Astrocyte of the spinal cord (primary cell): Measurements from ENCODE around the gene ADISSP.

ENCODE experiments used
- DNase-seq: peaks from one replicate; pipeline ENCODE4 v3.0.0; 2011; ENCODE audit warnings: low read depth, low spot score
- H3K4me3 ChIP-seq: 2 replicates; pipeline ENCODE4 v1.5.1; 2011; ENCODE audit warnings: low read depth, mild to moderate bottlenecking, low read length, moderate library complexity
- in situ Hi-C: cut with HindIII; loops from 2 replicates; pipeline ENCODE4 v1.10.0; 2017; ENCODE audit warnings: low sequenced_read_pairs
- TF ChIP-seq, protein P1 (sequence below): IDR thresholded peaks from 2 replicates; pipeline ENCODE4 v1.5.1; 2012; ENCODE audit warnings: low read depth, mild to moderate bottlenecking, low read length, inconsistent platforms

ADISSP gene

DNA sequence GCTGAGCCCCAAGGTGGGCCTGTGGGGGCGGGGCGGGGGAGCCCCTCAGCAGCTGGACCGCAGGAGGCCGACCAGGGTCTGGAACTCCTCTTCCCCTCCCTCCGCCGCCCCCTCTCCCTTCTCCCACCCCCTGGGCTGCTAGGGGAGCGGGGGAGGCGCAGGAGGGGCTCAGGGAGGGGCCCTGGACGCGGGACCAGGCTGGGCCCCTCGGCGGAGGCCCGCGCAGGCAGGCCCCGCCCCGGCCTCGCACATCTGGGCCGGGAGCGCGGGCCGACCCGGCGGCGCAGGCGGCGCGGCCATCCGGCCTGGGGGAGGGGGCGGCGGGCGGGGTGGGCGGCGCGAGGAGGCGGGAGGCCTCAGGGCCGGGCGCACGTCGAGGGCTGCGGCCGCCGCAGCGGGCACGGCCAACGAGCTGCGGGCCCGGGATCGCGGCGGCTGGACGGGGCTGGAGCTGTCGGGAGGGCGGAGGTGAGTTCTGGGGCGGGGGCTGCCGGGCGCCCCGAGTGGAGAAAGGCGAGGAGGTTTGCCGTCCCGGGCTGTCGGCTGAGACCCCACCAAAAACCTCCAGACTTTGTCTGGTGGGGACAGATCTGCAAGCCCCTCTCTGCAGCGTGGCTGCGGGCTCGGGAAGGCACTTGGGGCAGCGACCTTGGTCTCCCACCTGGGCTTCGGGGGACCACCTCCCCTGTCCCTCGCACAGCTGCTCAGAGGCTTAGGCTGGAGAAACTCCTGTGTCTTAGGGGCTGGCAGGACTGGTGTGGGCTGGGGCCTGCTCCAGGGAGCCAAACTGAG lies 35.0 kb downstream of the ADISSP start, which contains the start of gene HSPA12B:
HSPA12B (plus strand) TSS at position 359 of the 792 bp plus-strand sequence. CDS start 5,990 bp downstream, outside the sequence.
- no peak for DNase-seq
- in situ Hi-C loops = no loop called here
- TF ChIP-seq, protein P1, sequence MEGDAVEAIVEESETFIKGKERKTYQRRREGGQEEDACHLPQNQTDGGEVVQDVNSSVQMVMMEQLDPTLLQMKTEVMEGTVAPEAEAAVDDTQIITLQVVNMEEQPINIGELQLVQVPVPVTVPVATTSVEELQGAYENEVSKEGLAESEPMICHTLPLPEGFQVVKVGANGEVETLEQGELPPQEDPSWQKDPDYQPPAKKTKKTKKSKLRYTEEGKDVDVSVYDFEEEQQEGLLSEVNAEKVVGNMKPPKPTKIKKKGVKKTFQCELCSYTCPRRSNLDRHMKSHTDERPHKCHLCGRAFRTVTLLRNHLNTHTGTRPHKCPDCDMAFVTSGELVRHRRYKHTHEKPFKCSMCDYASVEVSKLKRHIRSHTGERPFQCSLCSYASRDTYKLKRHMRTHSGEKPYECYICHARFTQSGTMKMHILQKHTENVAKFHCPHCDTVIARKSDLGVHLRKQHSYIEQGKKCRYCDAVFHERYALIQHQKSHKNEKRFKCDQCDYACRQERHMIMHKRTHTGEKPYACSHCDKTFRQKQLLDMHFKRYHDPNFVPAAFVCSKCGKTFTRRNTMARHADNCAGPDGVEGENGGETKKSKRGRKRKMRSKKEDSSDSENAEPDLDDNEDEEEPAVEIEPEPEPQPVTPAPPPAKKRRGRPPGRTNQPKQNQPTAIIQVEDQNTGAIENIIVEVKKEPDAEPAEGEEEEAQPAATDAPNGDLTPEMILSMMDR = no peak
- no peak within 1 kb of the TSS for H3K4me3 ChIP-seq

DNA sequence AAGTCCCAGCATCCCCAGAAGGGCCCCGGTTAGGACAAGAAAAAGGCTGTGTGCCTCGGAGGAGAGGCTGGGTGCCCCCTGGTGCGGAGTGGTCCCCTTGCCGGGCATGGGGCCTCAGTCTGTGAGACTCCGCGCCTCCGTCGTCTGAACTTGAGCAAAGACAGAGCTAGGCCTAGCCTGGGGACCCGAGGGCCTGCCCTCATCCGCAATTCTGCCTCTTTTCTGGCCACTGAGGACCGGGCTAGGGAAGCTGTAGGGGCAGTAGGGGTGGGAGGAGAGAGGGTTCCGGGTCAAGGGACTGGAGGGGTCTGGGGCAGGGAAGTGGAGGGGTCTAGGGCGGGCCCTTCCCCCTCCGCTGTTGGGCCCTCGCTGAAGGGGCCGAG lies 35.6 kb downstream of the ADISSP start:
- no peak for DNase-seq
- in situ Hi-C loops = no loop called here

DNA sequence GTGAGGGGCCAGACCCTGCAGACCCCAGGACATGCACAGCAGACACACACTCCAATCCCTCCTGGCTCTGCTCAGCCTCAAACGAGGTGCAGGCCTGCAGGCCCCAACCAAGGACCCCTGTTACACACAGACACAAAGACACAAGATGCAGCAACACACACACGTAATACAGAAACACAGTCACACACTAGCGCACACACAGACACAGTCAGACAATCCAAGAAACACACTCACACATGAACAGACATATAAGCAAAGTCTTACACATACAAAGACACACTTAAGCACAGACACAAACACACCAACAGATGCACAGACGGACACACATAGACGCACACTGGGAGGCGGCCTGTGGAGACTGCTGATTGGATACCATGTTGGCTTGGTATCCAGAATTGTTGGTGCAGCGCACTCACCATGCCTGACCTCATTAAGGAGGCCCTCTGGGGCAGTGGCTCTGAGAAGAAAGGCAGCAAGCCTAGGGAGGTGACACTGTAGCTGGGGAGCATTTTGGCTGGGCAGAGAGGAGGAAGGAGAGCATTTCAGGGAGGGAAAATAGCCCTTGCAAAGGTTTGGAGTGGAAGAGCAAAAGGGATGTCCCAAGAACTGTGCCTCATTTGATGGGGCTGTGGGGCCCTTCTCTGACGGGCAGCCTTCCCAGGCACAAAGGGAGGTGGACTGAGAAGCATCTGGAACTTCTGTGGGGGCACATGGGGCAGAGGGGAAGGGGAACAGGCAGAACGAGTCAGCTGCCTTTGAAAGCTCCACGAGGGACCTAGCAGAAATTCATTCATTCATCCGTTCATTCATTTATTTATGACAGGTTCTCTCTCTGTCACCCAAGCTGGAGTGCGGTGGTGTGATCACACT lies 36.5 kb downstream of the ADISSP start:
- no peak for DNase-seq
- in situ Hi-C loops = no loop called here
- TF ChIP-seq, protein P1 = no peak
- no peak overlapping the region for H3K4me3 ChIP-seq

More for the DNA sequence above, 35.6 kb downstream of the ADISSP start:
- TF ChIP-seq, protein P1 = no peak
- no peak overlapping the region for H3K4me3 ChIP-seq

DNA sequence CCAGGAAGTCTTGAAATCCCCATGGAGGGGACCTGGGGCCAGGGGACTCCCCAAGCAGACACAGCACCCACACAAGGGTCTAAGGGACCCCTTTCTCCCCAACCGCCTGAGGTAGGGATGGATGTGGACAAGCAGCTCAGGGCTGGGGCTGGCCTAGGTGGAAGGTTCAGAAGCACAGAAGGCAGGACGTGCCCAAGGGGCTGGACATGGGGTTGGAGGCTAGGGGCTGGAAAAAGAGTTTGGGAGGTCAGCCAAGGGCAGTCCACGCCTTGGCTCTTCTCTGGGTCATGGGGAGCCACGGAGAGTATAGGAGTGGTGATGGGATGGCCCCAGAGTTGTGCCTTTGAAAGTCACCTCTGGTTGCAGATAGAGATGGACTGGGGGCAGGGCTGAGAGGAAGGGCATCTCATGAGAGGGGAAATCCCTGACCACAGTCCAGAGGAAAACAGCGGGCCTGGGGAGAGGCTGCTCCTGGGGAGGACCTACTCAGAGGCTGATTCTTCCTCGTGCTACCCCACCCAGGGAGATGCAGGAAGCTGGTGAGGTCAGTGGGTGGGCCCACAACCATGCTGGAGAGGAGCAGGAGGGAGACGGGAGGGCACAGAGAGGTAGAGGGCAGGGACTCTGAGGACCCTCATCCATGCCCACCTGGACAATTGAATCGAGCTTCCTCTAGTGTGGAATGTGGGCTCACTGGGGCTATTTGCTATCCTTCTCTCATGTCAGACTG lies 37.6 kb downstream of the ADISSP start:
- no peak for DNase-seq
- in situ Hi-C loops = no loop called here
- H3K4me3 ChIP-seq = no peak overlapping the region
- TF ChIP-seq, protein P1 = no peak

DNA sequence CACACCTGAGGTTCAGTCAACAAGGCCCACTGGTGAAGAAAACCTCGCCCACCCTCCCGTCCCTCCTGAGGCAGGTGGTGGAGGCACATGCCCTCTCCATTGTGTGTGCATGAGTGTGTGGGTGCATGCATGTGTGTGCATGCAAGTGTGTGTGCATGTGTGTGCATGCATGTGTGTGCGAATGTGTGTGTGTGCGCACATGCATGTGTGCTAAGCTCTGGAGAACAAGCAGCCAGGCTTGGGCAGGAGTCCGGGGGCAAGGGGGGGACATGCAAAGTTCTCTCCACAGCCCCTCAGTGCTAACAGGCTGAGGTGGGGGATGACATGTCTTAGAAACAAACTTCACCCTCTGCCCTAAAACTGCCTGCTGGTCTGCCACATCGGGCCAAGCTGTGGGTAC lies 38.2 kb downstream of the ADISSP start:
- no peak overlapping the region for H3K4me3 ChIP-seq
- in situ Hi-C loops = no loop called here
- no peak for DNase-seq
- TF ChIP-seq, protein P1 = no peak

DNA sequence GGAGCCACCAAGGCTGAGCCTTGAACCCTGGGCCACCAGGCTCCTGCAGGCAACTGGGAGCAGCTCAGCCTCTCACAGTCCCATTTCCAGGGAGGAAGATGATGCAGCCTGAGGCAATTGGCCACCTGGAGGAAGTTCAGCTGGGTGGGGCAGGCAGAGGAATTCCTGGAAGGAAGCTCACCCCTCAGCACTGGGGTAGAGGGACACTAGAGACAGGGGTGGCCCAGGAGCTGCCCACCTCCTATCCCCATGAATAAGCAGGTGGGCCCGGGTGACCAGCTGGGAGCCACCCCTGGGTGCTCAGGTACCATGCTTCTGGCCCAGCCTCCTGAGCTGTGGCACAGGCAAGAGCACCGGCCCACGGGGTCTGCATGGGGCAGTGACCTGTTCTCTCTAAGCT lies 38.7 kb downstream of the ADISSP start:
- H3K4me3 ChIP-seq = no peak overlapping the region
- DNase-seq = no peak
- TF ChIP-seq, protein P1 = no peak
- in situ Hi-C loops = no loop called here
